ENCODE measurements around the gene C1orf115. TPM values are rescaled to one million over a fixed set of nuclear protein-coding genes. Genes with fewer than 3 reads are reported as not detected.

C1orf115 gene
- total RNA-seq, 1 donor from 2014 or later = 1.7 TPM

DNA sequence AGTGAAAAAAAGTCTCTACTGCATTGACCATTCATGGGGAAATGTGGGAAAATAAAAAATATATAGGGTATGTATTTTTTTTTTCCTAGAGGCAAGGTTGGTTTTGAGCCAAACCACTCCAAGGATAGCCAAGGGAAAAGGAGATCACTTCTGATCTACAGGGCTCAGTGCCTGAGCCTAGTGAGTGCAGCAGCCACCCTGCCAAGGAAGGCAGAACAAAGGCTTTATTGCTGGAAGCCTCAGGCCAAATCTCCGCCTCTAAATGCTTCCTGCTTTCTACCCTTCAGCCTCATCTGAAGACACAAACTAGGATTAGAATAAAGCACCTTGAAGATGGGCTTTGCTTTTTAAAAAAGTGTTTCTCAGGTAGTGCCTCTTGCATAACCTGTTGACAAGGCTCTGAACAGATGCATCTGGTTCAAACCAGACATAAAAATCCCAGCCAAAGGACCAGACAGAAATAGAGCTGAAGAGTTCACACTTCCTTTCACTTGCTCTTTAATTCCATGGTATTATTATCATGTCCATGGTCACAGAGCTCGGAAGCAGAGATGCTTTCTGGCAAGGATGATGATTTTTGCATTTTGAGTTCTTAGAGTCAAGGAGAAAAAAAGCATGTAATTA is 10.5 kb downstream of the C1orf115 start:
- Mint-ChIP-seq H3K9me3 (no peaks in the 10 kb centered on the region), H3K36me3 (no peaks in the 10 kb centered on the region), H3K27ac (no peak overlapping the region), H3K27me3 (ENCODE audit: low read depth) (no peaks in the 10 kb centered on the region), H3K4me1 (peaks cover 2% of the 10 kb centered on the region), H3K4me3 (no peak overlapping the region)
- TF ChIP-seq CTCF (IDR thresholded peaks at IDR 0.05; ENCODE audit: unreplicated experiment) = no peak
- DNase-seq (ENCODE audit: low spot score in 2 of 2, unreplicated experiment in 2 of 2) = no peak

DNA sequence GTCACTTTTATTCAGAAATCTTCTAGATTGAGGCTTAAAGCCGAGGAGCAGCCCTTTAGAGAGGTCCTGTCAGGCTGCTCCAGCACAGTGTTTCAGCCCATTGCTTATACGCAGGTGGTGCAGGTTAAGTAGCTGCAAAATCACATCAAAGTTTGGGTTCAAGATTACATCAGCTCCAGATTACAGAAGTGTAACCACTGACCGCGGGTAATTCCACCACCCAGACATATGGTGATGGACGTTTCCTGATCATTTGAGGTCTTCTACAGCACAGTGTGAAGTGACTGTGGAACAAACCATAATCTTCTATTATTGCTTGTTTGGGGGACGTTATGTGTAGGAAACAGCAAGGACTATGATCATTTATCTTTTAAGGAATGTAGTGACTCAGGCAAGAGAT is 11.8 kb downstream of the C1orf115 start:
- no peaks in the 10 kb centered on the region for H3K27me3 Mint-ChIP-seq (ENCODE audit: low read depth)
- no peak overlapping the region for H3K27ac Mint-ChIP-seq
- TF ChIP-seq CTCF (IDR thresholded peaks at IDR 0.05; ENCODE audit: unreplicated experiment) = no peak
- DNase-seq (ENCODE audit: low spot score in 2 of 2, unreplicated experiment in 2 of 2) = no peak
- no peaks in the 10 kb centered on the region for H3K36me3 Mint-ChIP-seq
- peaks cover 2% of the 10 kb centered on the region for H3K4me1 Mint-ChIP-seq
- H3K4me3 Mint-ChIP-seq = no peak overlapping the region
- no peaks in the 10 kb centered on the region for H3K9me3 Mint-ChIP-seq

DNA sequence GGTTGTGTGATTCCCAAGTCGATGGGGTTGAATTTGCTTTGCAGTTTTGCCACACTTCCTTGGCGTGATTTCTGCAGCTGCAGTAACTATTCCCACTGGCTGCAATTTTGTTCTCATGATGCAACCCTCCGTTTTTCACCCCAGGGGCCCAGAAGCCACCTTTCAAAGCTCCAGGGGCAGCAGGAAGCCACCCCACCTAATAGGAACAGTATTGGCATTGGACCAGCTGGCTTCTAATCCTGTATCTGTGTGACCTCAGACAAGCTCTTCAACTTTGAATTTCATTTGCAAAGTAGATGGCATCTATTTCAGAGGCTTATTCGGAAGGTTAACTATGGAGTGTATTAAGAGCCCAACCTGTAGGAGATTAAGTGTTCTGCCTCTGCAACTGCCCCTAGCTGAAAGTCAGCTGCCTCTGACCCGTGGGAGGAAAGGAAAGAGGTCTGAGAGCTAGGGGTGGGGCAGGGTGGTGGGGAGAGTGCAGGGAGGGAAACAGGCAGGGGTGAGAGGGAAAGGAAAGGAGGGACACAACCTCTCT is 12.6 kb downstream of the C1orf115 start:
- peaks cover 2% of the 10 kb centered on the region for H3K4me1 Mint-ChIP-seq
- no peaks in the 10 kb centered on the region for H3K9me3 Mint-ChIP-seq
- TF ChIP-seq CTCF (IDR thresholded peaks at IDR 0.05; ENCODE audit: unreplicated experiment) = no peak
- DNase-seq (ENCODE audit: low spot score in 2 of 2, unreplicated experiment in 2 of 2) = no peak
- H3K27me3 Mint-ChIP-seq (ENCODE audit: low read depth) = no peaks in the 10 kb centered on the region
- no peaks in the 10 kb centered on the region for H3K36me3 Mint-ChIP-seq
- H3K27ac Mint-ChIP-seq = no peak overlapping the region
- no peak overlapping the region for H3K4me3 Mint-ChIP-seq

DNA sequence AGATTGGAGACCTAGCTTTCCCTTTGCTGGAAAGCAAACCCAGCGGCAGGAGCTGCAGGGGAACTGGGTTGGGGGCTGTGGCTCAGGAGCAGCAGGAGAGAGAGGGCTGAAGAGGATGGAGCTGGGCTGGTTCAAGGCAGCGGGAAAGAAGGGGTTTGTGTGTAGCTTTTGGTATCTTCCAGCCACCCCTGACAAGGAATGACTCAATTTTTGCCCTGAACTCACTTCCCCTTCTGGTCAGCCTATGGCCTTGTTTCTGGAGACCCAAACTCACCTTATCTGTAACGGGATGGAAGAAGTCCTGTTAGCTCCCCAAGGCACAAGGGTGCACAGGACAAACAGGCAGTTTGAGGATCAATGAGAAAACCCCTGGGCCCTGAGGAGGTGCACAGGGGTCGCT is 13.1 kb downstream of the C1orf115 start:
- H3K27me3 Mint-ChIP-seq (ENCODE audit: low read depth) = no peaks in the 10 kb centered on the region
- H3K9me3 Mint-ChIP-seq = no peaks in the 10 kb centered on the region
- TF ChIP-seq CTCF (IDR thresholded peaks at IDR 0.05; ENCODE audit: unreplicated experiment) = no peak
- H3K36me3 Mint-ChIP-seq = no peaks in the 10 kb centered on the region
- no peak for DNase-seq (ENCODE audit: low spot score in 2 of 2, unreplicated experiment in 2 of 2)
- no peak overlapping the region for H3K4me3 Mint-ChIP-seq
- peaks cover 2% of the 10 kb centered on the region for H3K4me1 Mint-ChIP-seq
- no peak overlapping the region for H3K27ac Mint-ChIP-seq

- Mint-ChIP-seq H3K27ac (no peak overlapping the region), H3K4me3 (no peak overlapping the region), H3K4me1 (no peaks in the 10 kb centered on the region), H3K36me3 (no peaks in the 10 kb centered on the region), H3K27me3 (ENCODE audit: low read depth) (no peaks in the 10 kb centered on the region), H3K9me3 (no peaks in the 10 kb centered on the region)
- no peak for DNase-seq (ENCODE audit: low spot score in 2 of 2, unreplicated experiment in 2 of 2)
- TF ChIP-seq CTCF (IDR thresholded peaks at IDR 0.05; ENCODE audit: unreplicated experiment) = no peak
Observed at GRCh38 chr1:220705782-220706181, 15.6 kb downstream of the C1orf115 start.
